Ovary (tissue), 3 donors: ENCODE results near the gene WHAMM.

Source experiments
- CTCF ChIP-seq, 3 donors: fragments of 450-650 bp in 2 of 3; fragments of 200-600 bp in 1 of 3; IDR thresholded peaks; one replicate each; pipeline versions ENCODE4 v1.5.1 to v1.8.0; 2016 to 2022; ENCODE audit warnings: antibody characterized with exemption in 3 of 3, mild to moderate bottlenecking in 1 of 3
- EP300 ChIP-seq: sonication (generic); formaldehyde crosslinking; IDR thresholded peaks from one replicate; pipeline ENCODE4 v1.6.1; 2017; ENCODE audit warnings: antibody characterized with exemption
- POLR2A ChIP-seq: fragments of 450-650 bp; IDR thresholded peaks from one replicate; pipeline ENCODE4 v1.6.1; 2017; ENCODE audit warnings: antibody characterized with exemption, mild to moderate bottlenecking, moderate library complexity
- donor health status: DM: no; HTN: no; CAD: no.

- no peak for TF ChIP-seq POLR2A
- no peak for TF ChIP-seq CTCF (IDR thresholded peaks at IDR 0.05)
- no peak for TF ChIP-seq EP300
These were observed 790 bp upstream of the WHAMM start for GRCh38 chr15:82808634-82809041.
